ENCODE data around the gene COG7.

The COG7 gene

DNA sequence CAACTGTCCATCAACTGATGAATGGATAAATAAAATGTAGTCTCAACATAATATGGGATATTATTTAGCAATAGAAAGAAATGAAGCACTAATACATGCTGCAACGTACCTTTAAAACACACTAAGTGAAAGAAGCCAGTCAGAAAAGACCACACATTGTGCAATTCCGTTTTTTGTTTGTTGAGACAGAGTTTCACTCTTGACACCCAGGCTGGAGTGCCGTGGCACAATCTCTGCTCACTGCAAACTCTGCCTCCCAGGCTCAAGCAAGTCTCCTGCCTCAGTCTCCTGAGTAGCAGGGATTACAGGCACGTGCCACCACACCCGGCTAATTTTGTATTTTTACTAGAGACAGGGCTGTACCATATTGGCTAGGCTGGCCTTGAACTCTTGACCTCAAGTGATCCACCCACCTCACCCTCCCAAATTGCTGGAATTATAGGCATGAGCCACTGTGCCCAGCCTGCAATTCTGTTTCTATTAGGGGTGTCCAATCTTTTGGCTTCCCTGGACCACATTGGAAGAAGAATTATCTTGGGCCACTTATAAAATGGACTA, 110.8 kb downstream of the COG7 start:
- TF ChIP-seq CTCF (conservative IDR thresholded peaks at IDR 0.05; ENCODE audit: low read depth, low read length), result no peak
- H3K4me3 ChIP-seq (ENCODE audit: low read depth, low read length), result no peak overlapping the region
- DNase-seq (ENCODE audit: low read depth), result no peak

GRCh38 chr16:23339787-23340186, 113.2 kb downstream of the COG7 start:
- no peak for DNase-seq (ENCODE audit: low read depth)
- TF ChIP-seq CTCF (conservative IDR thresholded peaks at IDR 0.05; ENCODE audit: low read depth, low read length), result no peak
- H3K4me3 ChIP-seq (ENCODE audit: low read depth, low read length), result no peak overlapping the region

All from choroid plexus epithelial cell (primary cell).